GM10266 (cell line): Measurements from ENCODE around the gene FOXI2.

Experiments
- DNase-seq: peaks from one replicate; pipeline ENCODE4 v3.0.0; 2012; ENCODE audit errors: extremely low spot score
- TF ChIP-seq, protein P1 (sequence below): IDR thresholded peaks from 2 replicates; pipeline ENCODE4 v1.5.1; 2012; ENCODE audit warnings: mild to moderate bottlenecking, low read depth; ENCODE audit not compliant: control insufficient read depth, insufficient read depth; ENCODE audit errors: missing control alignments

The FOXI2 gene

DNA sequence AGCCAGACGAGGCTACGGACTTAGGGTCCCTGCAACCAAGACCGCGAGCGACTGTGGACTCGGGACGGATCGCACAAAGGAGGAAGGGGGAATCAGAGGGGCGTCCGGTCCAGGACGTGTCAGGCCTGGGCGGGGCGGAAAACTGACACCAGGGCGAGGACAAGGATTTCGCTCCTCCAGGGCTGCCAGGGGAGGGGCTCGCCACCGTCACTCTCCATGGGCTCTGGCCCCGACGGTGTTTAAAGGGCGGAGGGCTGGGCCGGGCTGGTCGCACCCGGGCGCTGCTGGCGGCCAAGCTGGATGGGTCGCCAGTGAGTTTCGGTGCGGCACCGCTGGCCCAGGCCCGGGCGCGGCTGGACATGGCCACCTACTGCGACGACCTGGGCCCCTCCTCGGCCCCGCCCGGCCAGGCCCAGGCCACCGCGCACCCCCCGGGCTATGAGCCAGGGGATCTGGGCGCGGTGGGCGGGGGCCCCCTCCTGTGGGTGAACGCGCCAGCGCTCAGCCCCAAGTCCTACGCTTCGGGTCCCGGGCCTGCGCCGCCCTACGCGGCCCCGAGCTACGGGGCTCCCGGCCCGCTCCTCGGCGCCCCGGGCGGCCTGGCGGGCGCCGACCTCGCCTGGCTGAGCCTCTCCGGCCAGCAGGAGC is at the start of gene FOXI2:
Gene FOXI2 (plus strand): TSS at position 271 of the 648 bp plus-strand sequence. CDS start 89 bp downstream, at position 360.
- DNase-seq: no peak
- TF ChIP-seq, protein P1, sequence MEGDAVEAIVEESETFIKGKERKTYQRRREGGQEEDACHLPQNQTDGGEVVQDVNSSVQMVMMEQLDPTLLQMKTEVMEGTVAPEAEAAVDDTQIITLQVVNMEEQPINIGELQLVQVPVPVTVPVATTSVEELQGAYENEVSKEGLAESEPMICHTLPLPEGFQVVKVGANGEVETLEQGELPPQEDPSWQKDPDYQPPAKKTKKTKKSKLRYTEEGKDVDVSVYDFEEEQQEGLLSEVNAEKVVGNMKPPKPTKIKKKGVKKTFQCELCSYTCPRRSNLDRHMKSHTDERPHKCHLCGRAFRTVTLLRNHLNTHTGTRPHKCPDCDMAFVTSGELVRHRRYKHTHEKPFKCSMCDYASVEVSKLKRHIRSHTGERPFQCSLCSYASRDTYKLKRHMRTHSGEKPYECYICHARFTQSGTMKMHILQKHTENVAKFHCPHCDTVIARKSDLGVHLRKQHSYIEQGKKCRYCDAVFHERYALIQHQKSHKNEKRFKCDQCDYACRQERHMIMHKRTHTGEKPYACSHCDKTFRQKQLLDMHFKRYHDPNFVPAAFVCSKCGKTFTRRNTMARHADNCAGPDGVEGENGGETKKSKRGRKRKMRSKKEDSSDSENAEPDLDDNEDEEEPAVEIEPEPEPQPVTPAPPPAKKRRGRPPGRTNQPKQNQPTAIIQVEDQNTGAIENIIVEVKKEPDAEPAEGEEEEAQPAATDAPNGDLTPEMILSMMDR: no peak

DNA sequence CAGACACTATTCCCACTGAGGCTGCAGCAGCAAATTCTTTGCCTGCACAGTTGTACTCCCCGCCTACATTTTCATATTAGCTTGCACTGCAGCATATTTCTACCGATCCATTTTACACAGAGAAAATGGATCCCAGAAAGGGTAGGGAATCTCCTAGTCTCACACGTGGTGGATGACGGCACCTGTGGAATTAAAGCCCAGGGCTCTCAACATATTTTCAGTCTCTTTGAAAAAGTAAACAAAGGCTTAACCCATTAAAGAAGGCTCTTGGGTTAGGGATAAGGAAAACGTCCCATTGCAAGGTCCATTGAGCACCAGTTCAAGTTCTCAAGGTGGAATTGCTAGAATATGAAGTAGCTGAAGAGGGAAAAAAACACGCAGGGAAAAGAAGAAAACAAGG is 49.4 kb upstream of the FOXI2 start:
- DNase-seq: no peak
- TF ChIP-seq, protein P1: no peak

DNA sequence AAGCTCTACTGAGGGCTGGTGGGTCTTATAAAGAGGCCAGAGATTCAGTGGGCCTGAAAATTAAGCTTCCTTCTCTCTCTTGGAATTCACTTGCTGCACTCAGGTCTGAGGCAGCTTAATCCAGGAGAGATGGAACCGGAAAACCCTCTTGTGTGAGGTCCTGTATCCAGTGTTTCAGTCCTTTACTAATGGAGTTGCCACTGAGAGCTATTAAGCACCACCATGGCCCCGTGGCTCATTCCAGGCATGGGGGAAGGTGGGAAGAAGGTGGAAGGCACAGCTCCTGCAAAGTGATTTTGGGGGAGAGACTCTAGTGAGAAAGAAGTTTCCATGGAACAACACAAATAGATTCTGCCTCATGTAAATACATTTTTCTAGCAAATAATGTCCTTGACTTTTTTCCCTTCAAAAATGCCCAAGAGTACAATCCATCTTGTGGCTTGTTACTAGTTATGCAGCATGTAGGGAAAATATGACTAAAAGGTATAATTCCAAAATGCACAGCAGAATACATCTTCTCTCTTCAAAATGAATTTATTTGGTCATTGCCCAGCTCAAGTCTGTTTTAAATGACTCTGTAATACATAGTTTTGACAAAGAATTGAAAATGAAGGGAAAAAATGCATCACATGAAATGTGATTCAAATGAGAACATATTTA is 46.7 kb upstream of the FOXI2 start:
- DNase-seq: no peak
- TF ChIP-seq, protein P1: no peak

DNA sequence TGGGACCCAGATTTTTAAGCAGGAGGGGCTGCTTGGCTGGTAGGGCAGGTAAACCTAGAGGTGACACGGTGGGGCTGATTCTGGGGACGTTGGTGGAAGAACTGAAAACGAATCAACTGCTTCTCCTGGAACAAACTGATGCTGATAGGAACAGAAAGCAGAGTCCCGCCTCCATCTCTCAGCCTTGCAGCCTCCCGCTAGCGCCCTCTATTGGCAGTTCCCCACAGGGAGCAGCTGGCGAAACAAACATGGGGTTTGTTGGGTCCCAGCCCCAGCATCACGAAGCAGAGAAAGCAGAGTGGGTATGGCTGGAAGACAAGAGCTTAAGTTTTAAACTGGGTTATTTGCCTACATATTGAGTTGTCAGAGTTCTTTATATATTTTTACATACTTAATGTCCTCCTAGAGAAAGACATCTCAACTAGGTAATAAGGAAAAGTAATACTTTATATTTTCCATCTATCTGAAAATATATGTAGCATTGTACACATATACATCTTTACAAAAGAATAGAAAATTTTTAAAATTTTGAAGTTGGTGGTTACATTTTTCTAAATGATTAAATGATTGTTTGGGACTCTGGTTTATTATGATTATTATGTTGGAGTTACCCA is 42.3 kb upstream of the FOXI2 start:
- DNase-seq: peak; percentile 17
- TF ChIP-seq, protein P1: peak; percentile 46

DNA sequence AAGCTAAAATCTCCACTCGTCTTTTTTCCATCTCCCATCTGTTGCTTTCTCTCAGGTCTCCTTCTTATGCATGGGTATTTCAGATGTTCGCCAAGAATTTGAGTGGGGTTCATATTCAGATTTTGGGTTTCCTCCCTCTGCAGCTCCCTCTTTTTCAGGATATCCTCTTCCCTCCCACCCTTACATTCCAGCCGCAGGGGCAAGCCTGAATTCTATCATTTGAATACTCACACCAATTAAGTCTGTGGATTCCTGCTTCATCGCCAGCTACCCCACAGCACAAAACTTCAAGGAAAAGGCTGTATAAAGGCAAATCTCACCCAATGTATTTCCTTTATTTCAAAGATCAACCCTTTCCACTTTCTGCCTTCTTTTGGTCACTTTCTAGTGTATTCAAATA is 41.6 kb upstream of the FOXI2 start:
- DNase-seq: no peak

DNA sequence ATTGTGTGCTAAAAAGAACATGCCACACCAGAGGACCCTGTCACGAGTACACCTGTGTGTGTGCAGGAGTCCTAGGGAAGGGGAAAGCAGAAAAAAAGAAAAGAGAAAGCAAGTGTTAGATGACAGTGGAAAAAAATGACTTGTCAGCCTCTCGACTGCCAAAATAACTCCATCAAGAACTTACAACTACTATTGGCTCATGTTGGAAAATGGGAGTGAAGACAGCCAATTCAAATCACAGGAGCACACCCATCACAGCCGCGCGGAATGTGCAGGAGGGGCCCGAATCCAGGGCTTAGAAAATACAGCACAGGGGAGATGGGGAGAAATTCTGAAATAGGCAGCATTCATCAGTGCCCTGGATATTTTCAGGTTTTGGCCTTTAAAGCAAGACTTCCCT is 38.1 kb upstream of the FOXI2 start:
- DNase-seq: no peak
- TF ChIP-seq, protein P1: no peak

More for the DNA sequence above, 41.6 kb upstream of the FOXI2 start:
- TF ChIP-seq, protein P1: no peak

DNA sequence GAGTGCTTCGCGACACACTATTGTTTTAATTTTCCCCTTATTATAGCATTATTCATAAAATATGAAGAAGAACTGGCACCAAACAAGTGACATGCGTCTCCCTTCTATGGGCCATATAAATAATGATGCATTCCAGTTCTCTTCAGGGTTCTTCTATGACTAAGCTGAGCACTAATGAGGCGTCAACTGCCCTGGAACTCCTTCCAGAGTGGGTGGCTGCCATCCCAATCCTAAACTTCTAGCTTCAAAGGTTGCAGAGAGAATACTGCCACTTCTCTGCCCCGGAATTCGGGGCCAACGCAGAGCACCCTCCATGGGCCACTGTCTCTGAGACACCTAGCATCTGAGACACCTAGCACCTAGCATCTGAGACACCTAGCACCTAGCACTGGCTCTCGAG is 37.7 kb upstream of the FOXI2 start:
- TF ChIP-seq, protein P1: no peak
- no peak for DNase-seq
